ENCODE measurements around the gene ASTN1.

ASTN1 gene

DNA sequence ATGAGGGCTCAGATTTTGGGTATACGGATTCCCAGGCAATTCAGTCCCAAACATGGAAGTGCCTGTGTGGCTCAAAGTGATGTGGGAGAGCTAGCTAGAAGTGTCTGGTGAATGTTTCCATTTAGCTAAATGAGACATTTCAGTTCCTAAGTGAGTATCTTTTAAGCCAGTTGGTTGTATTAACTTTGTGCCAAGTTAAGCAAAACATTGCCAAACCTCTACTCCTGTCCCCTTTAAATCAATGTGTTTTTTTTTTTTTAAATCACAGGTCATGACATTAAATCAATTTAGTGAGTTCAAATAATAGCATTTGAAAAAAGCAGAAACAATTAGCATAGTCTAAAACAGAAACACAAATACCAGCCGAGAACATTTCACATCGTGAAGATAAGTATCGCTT, 230.1 kb downstream of the ASTN1 start:
- TF ChIP-seq GLI2 (tag by site-specific recombination; IDR thresholded peaks at IDR 0.05; ENCODE audit: borderline replicate concordance, low read depth) (no peak), ZNF626 (tag by site-specific recombination; IDR thresholded peaks at IDR 0.05) (no peak), ZNF211 (tag by site-specific recombination; IDR thresholded peaks at IDR 0.05; ENCODE audit: low read depth) (no peak), ZNF521 (tag by site-specific recombination; IDR thresholded peaks at IDR 0.05) (no peak), ZNF341 (tag by site-specific recombination; IDR thresholded peaks at IDR 0.05; ENCODE audit: low read depth) (no peak), SALL2 (tag by site-specific recombination; IDR thresholded peaks at IDR 0.05; ENCODE audit: borderline replicate concordance) (no peak)
- TF ChIP-seq, protein P1, sequence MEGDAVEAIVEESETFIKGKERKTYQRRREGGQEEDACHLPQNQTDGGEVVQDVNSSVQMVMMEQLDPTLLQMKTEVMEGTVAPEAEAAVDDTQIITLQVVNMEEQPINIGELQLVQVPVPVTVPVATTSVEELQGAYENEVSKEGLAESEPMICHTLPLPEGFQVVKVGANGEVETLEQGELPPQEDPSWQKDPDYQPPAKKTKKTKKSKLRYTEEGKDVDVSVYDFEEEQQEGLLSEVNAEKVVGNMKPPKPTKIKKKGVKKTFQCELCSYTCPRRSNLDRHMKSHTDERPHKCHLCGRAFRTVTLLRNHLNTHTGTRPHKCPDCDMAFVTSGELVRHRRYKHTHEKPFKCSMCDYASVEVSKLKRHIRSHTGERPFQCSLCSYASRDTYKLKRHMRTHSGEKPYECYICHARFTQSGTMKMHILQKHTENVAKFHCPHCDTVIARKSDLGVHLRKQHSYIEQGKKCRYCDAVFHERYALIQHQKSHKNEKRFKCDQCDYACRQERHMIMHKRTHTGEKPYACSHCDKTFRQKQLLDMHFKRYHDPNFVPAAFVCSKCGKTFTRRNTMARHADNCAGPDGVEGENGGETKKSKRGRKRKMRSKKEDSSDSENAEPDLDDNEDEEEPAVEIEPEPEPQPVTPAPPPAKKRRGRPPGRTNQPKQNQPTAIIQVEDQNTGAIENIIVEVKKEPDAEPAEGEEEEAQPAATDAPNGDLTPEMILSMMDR (tag by site-specific recombination; IDR thresholded peaks at IDR 0.05) = no peak
- Histone ChIP-seq H3K27ac (ENCODE audit: extremely low read depth, low read depth, low read length) (no peak overlapping the region), H3K9me3 (ENCODE audit: control insufficient read depth, insufficient read depth, low read depth, low read length) (no peaks in the 10 kb centered on the region), H3K4me1 (ENCODE audit: control insufficient read depth, insufficient read depth, low read length) (no peaks in the 10 kb centered on the region), H3K36me3 (ENCODE audit: control insufficient read depth in 2 of 2, insufficient read depth in 1 of 2, low read length in 2 of 2) (no peaks in the 10 kb centered on the region), H3K4me3 (ENCODE audit: low read depth, low read length) (no peak overlapping the region)
- POLR2A ChIA-PET = no interaction called here
- CTCF ChIA-PET = interaction anchor here (0.9 to 1.2 kb wide), 3 partner anchors 10 to 37 kb away, joined by 3 to 6 read pairs (median 3); no protein-coding TSS in a partner anchor

DNA sequence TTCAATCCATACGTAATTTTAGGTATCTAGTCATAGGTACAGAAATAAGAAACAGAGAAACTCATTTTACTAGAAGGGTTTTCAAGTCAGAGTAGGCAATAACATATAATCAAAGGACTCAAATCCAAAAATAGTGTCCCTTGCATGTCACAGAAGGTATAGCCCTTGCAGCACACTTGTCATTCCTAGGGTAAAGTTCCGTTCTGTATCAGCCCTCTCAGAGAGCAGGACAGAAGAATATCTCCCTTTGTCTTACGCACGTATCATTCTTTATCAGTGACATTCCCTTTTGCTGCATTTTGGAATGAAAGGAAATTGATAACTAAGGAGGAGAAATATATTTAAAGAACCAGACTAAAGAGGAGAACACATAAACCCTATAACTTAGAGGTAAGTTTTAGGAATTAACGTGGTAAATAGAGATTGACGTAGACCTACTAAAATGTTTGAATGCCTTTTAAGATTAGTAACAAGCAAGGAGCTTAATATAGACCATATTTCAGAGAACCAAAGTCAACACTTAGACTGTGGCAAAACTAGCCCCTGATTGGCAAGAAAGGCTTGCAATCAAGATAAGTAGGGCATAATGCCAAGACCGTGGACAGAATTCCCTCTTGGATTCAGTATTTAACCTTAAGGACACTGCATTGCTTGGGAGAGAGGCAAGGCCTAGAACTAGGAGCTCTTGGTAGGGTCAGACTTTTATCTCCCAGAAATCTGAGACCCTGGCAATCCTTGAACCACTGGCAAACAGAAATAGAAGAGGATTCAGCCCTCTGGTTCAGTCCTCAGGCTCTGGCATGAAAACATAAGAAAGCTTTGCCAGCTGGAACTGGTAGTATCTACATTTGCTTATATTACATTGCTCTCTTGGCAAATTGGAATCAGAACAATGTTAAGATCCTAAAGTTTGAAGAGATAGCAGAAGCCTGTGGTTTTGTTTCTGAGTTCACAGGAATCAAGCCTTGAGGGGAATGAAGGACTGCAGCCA, 232.1 kb downstream of the ASTN1 start:
- Histone ChIP-seq H3K4me1 (ENCODE audit: control insufficient read depth, insufficient read depth, low read length) (no peaks in the 10 kb centered on the region), H3K9me3 (ENCODE audit: control insufficient read depth, insufficient read depth, low read depth, low read length) (no peaks in the 10 kb centered on the region), H3K36me3 (ENCODE audit: control insufficient read depth in 2 of 2, insufficient read depth in 1 of 2, low read length in 2 of 2) (no peaks in the 10 kb centered on the region), H3K4me3 (ENCODE audit: low read depth, low read length) (no peak overlapping the region), H3K27ac (ENCODE audit: extremely low read depth, low read depth, low read length) (no peak overlapping the region)
- TF ChIP-seq ZNF354C (tag by site-specific recombination; IDR thresholded peaks at IDR 0.05; ENCODE audit: borderline replicate concordance, low read depth) (no peak), ZNF146 (tag by site-specific recombination; IDR thresholded peaks at IDR 0.05) (no peak), SP7 (tag by site-specific recombination; IDR thresholded peaks at IDR 0.05) (no peak), ZNF223 (tag by site-specific recombination; IDR thresholded peaks at IDR 0.05) (no peak), ZNF596 (tag by site-specific recombination; IDR thresholded peaks at IDR 0.05) (no peak), HIC1 (tag by site-specific recombination; IDR thresholded peaks at IDR 0.05) (no peak), ZNF747 (tag by site-specific recombination; IDR thresholded peaks at IDR 0.05) (no peak), YY2 (tag by site-specific recombination; IDR thresholded peaks at IDR 0.05) (no peak), ZNF248 (tag by site-specific recombination; IDR thresholded peaks at IDR 0.05) (no peak), ZNF529 (tag by site-specific recombination; IDR thresholded peaks at IDR 0.05; ENCODE audit: insufficient replicate concordance) (no peak), ZNF530 (tag by site-specific recombination; IDR thresholded peaks at IDR 0.05; ENCODE audit: low read depth) (no peak), ZNF548 (tag by site-specific recombination; IDR thresholded peaks at IDR 0.05) (no peak), ZNF350 (tag by site-specific recombination; IDR thresholded peaks at IDR 0.05) (no peak), ZNF837 (tag by site-specific recombination; IDR thresholded peaks at IDR 0.05) (no peak), ZNF791 (tag by site-specific recombination; IDR thresholded peaks at IDR 0.05) (no peak), SCRT1 (tag by site-specific recombination; IDR thresholded peaks at IDR 0.05; ENCODE audit: borderline replicate concordance) (no peak)
- TF ChIP-seq, protein P2, sequence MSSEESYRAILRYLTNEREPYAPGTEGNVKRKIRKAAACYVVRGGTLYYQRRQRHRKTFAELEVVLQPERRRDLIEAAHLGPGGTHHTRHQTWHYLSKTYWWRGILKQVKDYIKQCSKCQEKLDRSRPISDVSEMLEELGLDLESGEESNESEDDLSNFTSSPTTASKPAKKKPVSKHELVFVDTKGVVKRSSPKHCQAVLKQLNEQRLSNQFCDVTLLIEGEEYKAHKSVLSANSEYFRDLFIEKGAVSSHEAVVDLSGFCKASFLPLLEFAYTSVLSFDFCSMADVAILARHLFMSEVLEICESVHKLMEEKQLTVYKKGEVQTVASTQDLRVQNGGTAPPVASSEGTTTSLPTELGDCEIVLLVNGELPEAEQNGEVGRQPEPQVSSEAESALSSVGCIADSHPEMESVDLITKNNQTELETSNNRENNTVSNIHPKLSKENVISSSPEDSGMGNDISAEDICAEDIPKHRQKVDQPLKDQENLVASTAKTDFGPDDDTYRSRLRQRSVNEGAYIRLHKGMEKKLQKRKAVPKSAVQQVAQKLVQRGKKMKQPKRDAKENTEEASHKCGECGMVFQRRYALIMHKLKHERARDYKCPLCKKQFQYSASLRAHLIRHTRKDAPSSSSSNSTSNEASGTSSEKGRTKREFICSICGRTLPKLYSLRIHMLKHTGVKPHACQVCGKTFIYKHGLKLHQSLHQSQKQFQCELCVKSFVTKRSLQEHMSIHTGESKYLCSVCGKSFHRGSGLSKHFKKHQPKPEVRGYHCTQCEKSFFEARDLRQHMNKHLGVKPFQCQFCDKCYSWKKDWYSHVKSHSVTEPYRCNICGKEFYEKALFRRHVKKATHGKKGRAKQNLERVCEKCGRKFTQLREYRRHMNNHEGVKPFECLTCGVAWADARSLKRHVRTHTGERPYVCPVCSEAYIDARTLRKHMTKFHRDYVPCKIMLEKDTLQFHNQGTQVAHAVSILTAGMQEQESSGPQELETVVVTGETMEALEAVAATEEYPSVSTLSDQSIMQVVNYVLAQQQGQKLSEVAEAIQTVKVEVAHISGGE (tag by site-specific recombination; conservative IDR thresholded peaks at IDR 0.05; ENCODE audit: low read depth) = no peak
- POLR2A ChIA-PET = no interaction called here
- CTCF ChIA-PET = interaction anchor here (0.6 kb wide), 1 partner anchor 22 kb away, joined by 3 read pairs; no protein-coding TSS in a partner anchor
